ENCODE measurements around the gene RCOR1.
"Not testable (repeated sequence)": the region's sequence is repeated elsewhere in the genome, so short reads cannot be mapped to it uniquely, and the experiment has no call there.

The RCOR1 gene

DNA sequence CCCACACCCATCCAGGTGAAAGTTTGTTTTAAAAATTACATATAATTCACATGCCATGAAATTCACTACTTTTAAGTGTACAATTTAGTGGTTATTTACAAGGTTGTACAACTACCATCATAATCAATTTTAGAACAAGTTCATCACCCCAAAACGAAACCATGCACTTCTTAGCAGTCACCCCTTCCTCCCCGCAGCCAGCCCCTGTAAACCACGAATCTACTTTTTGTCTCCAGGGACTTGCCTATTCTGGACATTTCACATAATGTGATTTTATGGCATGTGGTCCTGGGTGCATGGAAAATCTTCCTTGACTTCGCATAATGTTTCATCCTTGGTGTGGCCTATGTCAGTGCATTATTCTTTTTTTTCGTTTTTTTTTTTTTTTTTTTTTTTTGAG, 165.6 kb downstream of the RCOR1 start:
- no peak for DNase-seq

DNA sequence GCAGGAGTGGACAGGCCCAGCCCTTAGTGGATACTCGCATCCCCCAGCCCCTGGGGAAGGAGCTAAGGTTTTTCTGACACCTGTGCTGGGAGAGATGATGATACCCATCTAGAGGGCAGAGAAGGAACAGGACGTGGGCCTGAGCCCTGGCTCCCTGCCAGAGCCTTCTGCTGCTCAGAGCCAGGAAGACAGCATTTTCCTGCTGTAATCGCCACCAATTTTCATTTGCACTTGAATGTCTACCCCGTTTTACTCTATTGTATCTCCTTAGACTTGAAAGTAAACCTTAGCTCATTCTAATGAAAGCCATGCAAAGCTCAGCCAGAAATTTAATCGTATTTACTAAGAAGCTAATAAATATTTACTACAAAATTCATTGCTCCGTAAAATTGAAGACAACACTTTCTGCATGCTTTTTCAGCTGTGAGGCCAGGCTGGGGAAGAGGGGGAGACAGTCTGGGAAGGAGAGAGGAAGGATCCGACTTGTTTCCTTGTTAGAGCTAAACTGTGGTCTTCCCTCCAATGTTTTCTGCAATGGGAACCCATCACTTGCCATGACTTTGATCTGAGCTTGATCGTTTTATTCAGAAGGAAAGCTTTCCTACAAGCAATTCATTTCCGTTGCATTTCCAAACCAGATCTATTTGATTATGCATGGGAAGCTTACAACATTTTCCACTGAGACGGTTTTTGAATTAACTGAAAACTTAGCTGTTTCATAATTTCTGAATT, 167.2 kb downstream of the RCOR1 start:
- peak; percentile 22 for DNase-seq

DNA sequence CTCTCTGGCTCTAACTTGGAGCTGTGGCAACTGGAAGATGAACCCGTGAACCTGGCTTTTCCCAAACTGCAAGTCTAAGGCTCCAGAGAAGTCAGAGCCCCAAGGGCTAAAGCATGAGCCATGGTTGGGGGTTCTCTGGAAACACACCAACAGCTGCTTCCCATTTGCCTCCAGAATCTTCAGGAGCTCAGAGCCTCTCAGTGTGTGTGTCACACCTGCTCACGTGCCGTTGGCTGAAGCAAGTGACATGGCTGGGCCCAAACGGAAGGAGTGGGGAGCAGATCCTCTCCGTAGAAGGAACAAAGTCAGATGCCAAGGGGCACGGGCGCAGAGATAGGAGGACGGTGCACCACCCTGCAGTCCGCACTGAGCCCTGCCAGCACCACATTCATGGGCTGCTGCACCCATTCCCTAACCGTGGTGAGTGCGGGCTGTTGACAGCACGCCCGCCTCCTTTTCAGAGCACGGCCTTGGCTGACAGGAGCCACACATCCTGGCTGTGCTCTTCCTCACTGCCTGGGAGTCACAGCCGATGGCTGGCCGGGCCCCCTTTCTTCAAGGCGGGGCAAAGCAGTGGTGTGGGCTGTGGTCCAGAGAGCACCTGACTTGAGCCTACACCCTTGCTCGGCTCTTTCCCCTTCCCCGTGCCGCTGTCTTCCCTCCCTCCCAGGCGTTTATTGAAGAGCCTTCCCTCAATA, 168.2 kb downstream of the RCOR1 start:
- DNase-seq = no peak

DNA sequence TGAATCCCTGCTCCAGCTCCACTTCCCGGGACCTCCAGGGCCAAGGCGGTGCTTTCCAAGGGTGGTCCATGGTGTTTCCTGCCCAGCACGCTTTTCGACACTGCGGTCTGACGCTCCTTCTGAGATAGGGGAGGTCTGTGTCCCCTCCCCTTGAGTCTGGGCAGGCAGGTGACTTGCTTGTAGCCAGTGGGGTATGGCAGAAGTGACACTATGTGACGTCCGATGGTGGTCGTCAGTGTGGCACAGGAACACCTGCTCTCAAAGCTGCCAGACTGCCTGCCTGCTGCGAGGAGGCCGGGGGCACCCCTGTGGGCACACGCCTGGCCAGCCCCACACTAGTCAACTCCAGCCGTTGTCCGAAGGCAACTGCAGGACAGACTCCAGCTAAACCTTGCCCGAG, 168.8 kb downstream of the RCOR1 start:
- DNase-seq = no peak

DNA sequence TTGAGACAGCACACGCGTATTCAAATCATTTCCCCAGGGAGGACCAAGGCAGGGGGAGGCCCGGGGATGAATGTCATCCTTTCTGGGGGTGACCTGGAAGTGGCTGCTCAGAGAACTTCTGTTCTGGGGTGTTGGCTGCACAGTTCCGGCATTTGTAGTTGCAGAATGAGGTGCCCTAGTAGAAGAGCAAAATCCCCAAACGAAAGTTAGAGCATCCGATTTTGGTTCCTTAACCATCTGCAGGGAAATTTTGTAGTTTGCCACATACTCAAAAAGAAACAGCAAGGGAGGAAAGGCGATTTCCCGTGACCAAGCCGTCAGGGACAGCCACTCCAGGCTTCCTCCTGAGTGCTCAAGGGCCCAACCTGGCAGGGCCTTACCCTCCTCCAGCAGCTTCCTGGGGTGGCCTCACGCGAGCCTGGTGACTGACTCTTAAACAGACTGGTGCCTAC, 171.8 kb downstream of the RCOR1 start:
- no peak for DNase-seq

DNA sequence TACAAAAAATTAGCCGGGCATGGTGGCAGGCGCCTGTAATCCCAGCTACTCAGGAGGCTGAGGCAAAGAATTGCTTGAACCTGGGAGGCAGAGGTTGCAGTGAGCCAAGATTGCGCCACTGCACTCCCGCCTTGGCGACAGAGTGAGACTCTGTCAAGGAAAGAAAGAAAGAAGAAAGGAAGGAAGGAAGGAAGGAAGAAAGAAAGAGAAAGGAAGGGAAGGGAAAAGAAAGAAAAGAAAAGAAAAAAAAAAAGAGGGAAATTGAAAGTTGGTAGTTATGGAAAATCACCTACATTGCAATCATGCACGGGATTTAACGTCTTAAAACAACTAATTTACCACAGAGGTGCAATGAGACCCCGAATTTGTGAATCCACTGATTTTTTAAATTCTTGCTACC, 173.3 kb downstream of the RCOR1 start:
- not testable (repeated sequence) for DNase-seq

DNA sequence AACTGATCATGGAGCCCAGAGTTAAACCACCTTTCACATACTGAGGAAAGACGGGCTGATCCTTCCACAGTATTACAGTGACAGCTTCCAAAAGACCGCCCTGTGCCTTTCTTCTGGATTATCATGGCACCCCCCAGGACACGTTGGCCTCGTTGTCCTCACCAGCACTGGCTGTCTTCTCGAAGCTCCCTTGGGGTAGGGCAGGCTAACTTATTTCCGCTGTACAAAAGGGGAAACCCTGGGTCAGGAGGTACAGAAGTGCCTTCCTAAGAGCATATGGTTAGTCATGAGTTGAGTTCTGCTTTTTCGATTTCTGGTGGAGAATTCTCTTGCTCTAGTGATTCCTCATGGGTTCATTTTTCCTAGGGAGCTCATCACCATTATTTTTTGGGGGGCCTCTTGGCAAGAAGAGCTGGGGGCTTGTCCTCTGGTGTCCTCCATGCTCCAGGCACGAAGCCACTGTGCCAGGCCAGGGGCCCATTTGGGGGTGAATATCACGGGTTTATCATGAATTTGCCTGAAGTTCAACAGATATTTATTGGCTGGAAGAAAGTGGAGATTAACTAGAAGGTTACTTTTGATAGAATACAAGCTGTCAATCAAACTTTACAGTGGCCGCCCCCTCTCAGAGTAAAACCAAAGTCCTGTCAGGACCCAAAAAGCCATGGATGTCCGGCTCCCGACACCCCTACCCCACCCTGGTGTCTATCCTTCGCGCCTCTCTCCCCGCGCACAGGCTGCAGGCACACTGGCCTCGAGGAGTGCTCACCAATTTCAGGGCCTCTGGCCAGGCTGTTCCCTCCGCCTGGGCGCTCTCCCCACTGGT, 176.0 kb downstream of the RCOR1 start:
- no peak for DNase-seq

DNA sequence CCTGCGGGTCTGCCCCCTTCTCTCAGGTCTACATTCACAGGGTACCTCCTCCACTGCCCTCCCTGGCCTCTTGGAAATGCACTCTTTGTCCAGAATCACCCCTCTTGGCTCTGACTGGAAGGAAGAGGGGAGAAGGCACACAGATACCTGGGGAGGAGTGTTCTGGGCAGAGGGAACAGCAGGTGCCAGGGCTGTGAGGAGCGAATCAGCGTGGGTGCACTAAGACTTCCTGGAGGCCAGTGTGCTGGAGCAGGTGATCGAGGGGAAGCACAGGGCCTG, 176.5 kb downstream of the RCOR1 start:
- DNase-seq = no peak

DNA sequence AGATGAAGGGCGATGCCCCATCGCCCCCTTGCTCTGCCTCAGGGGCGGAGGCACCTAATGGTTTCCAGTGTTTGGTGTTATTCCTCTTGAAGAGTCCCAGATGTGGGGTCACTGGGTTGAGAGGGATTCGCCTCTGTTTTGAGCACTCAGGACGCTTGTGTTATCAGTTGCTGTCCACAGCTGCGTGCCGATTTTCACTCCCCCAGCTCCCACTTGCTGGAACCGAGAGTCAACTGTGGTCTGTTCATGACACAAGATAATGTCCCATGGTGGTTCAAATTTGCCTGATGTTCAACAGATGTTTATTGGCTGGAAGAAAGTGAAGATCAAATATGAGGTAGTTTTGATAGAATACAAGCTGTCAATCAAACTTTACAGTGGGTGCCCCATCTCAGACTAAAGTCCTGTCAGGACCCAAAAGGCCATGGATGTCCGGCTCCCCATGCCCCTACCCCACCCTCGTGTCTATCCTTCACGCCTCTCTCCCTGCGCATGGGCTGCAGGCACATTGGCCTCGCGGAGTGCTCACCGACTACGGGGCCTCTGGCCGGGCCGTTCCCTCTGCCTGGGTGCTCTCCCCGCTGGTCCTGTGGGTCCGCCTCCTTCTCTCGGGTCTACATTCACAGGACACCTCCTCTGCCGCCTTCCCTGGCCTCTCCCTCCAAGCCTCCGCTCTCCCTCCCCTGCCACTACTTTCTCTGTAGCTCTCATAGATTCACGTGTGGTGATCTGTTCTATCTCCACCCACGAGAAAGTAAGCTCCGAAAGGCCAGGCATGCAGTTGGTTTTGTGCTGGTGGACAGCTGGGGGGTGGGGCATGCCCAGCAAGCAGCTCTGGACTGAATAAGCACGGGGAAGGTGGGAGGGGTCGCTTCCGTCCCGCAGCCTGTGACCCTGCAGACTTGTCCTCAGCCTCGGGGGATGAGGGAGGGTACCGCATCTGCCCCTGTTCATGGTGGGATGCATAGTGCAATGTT, 178.0 kb downstream of the RCOR1 start:
- DNase-seq = no peak

DNA sequence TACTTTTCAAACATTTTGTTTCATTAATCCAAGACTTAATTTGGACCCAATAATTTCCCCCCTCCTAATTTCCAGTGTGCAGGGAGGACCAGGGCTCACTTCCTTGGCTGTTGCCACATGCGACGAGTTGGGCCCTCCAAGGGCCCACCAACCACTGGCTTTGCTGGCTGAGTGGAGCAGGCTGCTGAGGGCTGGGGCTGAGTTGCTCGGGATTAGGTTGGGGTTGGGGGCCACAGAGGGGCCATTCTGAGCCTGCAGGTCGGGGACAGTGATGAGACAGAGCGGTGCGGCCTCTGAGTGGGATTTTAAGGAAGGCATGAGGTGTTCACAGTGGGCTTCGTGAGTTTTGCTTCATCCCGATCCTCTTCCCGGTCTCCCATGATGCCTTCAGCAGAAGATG, 178.7 kb downstream of the RCOR1 start:
- DNase-seq = no peak

DNA sequence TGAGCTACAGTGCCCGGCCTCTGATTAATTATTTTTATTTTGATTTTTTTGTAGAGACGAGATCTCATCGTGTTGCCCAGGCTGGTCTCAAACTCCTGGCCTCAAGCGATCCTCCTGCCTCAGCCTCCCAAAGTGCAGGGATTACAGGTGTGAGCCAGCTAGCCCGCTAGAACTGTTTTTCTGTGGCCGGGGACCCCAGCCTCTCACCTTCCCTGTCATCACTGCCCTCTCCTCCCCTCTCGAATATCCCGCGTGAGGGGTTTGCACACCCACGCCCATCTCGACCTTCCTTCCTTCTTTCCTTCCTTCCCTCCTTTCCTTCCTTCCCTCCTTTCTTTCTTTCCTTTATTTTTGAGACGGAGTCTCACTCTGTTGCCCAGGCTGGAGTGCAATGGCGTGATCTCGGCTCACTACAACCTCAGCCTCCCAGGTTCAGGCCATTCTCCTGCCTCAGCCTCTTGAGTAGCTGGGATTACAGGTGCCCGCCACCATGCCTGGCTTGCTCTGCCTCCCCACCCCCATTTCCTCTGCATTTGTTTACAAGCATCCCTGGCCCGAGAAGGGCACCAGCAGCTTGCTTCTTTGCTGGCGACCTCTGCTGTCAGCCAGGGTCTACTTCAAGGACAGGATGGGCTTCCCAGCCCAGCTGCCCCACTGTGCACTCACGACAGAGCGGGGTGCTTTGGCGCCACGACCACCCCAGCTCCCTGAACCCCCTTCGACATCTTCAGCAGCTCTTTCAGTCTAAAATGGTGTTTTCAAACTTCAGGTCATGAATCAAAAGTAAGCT, 180.5 kb downstream of the RCOR1 start:
- peak; percentile 35 for DNase-seq

DNA sequence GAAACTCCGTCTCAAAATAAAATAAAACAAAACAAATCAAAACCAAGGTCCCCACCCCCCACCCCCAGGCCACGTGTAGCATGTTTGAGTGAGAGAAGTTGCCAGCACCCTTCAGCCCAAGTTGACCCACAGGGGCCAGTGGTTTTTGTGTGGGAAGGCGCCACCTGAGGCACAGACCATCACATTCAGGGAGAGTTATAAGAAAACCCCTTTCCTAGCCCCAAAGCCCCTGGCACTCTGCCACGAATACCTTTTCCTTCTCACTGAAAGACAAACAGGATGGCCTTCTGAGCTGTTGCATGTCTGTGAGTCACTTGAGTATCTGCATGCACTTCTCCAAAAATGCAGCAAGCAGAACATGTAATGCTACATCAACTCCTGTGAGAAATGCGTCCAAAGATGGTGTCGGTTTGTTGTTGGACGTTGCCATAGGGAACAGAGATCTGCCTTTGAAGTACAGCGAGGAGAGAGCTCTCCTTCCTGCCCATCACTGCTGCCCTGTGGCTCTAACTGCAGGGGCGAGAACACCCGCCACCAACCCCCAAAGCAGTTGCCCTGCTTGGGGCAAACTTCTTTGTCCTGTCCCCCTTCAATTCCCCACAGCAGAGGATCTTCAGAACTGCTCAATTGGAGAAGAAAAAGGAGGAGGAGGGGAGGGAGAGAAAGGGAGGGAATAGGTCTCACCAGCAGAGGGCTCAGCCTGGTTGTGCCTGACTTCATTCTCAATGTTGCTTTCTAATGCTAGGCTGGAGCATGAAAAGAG, 182.1 kb downstream of the RCOR1 start:
- DNase-seq = peak; percentile 78

DNA sequence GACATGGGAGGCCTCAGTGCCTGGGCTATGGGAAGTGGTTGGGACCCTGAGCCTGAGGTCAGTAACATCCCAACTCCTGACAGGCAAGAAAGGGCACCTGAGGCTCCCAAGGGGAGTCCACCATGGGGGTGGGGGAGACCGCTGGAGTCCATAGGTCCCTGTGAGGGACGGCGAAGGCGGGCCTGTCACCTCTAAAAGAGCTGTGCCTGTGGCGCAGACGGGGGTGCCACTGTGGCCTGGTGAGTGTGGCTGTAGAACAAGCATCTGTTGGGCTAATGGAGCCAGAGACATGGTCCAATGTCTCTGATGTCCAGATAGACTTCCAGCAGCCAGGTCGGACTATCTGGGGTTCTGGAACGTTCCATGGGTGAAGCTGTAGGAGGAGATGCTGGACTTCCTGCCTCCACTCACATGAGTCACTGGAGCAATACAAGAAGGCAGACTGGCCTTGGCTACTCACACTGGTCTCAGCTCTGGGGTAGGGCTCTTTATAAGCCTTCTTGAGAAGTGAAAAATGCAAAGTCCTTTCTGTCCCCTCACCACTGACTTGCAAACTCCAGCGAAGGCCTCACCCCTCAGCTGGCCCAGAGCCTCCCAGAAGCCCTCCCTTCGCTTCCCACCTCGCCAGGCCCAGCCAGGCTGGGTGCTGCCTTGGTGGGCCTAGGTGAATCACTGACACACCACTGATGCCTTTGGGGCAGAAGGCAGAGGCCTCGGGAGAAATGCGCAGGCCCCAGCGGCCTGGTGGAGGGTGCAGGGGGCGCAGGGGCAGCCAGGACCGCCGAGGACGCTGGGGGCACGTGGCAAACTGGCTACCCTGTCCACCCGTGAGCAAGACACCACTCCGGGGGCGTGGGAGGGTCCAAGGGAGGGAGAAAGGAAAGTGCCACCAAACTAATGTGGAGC, 183.7 kb downstream of the RCOR1 start:
- no peak for DNase-seq

DNA sequence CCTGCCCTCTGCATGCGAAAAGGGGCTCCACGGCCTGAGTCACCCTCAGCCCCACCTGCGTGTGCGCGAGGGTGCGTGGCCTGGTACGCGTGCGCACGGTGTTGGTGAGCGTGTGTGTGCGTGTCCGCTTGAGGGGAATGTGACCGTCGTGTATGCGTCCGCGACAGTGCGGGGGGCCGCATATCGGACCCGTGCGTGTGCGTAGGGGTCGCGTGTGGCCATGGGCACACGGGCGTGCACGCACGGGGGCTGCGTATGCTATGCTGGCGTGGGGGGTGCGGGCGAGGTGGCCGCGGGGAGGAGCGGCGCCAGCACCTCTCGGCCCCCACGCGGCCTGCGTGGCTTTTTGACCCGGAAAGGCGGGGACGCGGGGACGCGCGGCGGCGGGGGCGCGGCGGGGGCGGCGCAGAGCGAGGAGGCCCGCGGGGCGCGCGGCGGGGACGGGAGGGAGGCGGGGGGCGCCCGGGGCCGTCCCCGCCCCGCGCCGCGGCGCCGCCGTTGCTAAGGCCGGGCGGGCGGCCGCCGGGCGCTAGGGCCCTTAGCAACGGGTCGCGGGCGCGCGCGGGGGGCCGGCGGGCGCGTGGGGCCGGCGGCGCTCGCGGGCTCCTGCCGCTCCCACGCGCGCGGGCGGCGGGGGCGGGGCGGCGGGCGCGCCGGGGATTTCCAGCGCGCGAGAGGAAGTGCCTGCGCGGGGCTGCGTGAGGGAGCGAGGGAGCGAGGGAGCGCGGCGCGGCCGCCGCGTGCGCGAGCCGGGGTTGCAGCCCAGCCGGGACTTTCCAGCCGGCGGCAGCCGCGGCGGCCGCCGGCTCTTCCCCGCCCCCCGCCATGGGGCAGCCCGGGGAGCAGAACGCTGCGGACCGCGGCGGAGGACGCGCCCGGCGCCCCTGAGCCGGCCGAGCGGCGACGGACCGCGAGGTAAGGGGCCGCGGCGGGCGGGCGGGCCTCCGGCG, 184.6 kb downstream of the RCOR1 start, which contains the start of gene TRAF3:
TSS of gene TRAF3 (plus strand) at position 689 of the 950 bp plus-strand sequence. CDS start 92,753 bp downstream, outside the sequence.
- no peak for DNase-seq

DNA sequence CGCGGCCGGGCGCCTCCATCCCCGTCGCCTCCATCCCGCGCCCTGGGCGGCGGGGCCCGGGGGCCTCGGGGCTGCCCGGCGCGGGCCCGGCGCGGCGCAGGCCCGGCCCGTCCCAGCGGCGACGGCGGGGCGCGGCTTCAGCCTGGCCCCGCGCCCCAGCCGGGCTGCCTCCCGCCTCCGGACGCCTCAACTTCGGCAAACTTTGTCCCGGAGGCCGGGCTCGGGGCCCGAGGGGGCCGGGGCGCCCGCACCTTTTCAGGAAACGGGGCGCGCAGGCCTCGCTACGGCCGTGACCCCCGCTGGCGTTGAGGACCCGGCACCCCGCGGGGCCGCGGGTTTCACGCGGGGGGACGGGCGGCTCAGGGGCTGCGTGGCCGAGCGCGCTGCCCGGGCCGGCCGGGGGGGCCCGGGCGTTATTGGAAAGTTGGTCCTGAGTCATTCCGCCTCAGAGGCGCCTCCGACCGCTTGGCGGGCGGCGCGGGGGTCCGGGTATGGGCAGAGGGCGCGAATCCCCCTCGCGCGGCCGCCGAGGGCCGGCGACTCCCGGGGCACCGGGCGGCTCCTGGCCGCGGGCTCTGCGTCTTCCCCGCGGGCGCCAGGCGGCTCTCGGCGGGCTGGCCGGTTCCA, 185.4 kb downstream of the RCOR1 start:
- no peak for DNase-seq

DNA sequence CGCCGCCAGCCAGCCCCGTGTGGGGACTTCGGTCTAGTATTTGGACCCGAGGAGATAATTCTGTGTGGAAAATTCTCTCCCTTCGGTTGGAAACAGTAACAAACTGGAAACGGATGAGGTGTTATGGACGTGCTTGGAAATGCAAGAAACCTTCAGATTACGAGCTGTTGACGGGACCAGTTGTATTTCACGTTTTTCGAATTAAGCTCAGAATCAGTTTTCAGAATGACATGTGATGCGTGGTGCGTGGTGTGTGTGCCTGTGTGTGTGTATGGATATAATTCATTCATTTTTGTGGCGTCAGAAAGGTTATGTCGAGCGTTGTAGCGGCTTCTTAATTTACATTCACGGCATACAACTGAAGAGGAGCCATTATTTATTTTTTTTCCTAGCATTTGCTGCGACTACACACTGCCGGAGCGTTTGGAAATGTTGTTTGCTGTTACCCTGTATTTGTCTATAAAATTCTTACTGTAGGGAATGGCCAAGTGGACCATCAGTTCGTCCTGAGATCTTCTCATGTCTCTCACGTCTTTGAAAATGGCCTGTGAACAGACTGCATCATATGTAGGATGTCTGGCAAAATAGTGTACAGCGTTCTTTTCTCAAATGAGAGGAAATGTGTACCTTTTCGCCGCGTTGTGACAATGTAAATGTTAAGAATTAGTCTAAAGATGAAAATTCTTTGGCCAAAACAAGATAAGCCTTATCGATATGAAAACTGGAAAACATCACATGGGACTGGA, 186.1 kb downstream of the RCOR1 start:
- DNase-seq = peak; percentile 15

DNA sequence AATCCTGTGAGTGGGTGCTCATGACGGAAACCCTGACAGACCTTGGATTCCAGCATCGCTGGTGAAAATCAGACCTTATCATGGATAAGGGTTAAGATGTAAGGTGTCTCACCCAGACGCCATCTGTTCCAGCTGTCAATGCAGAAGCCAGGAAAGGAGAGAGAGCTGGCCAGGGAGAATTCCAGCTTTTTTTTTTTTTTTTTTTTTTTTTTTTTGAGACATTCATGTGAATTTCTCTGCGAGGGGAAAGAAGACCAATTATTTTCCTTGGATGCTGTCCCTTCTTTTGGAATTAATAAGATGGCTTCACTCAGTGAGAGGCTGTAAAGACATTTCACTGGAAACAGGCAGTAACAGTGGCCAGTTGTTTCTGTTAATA, 186.6 kb downstream of the RCOR1 start:
- no peak for DNase-seq
